Pancreas (tissue), 10 donors: Measurements from ENCODE around the gene RBPMS2. TPM values are rescaled to one million over a fixed set of nuclear protein-coding genes. Genes with fewer than 3 reads are reported as not detected.

Experiments
- ATAC-seq, 4 donors: fragments of 200-7000 bp; cut with Tn5 transposase; one replicate each; pipeline versions ENCODE4 v1.8.0 to v1.9.1; 2020; ENCODE audit warnings: mild to moderate bottlenecking in 4 of 4, moderate library complexity in 4 of 4
- DNase-seq, 6 donors: peaks; one replicate each; pipeline ENCODE4 v3.0.0-alpha.2; 2020
- FAIRE-seq: peaks from 2 replicates; lab custom pipeline; 2012; peaks lifted over from hg19 to GRCh38; lab: Jason Lieb, UNC
- H3K27ac ChIP-seq, 4 donors: fragments of 200-600 bp; sonication (generic); 1 replicate in 3 of 4; 2 replicates in 1 of 4; pipeline versions ENCODE4 v1.5.0 to v1.8.0; 2020
- H3K27me3 ChIP-seq, 4 donors: fragments of 200-600 bp; one replicate each; pipeline ENCODE4 v1.8.0; 2021
- H3K36me3 ChIP-seq, 3 donors: fragments of 200-600 bp; sonication (generic) in 1 of 3; one replicate each; pipeline versions ENCODE4 v1.5.0 to v1.8.0; 2020 to 2021
- H3K4me1 ChIP-seq, 3 donors: fragments of 200-600 bp; one replicate each; pipeline ENCODE4 v1.8.0; 2021
- H3K4me3 ChIP-seq, 4 donors: fragments of 200-600 bp; sonication (generic) in 2 of 4; one replicate each; pipeline versions ENCODE4 v1.5.0 to v1.8.0; 2020 to 2021
- H3K9me3 ChIP-seq, 4 donors: fragments of 200-600 bp; one replicate each; pipeline ENCODE4 v1.8.0; 2021
- WGBS, 2 donors: extraction: QIAGEN DNeasy Blood & Tissue Kit; methylation state at CpG; one replicate each; pipeline ENCODE4 v1.1.7; 2013; 5-methylcytosine and 5-hydroxymethylcytosine counted together
- intact Hi-C, 3 donors: fragments of 100-400 bp; cut with DNase I; formaldehyde crosslinking; loops; one replicate each; pipeline versions ENCODE4 v1.11.1 to v1.14.2; 2022
- polyA plus RNA-seq, 2 donors: library from polyadenylated mRNA; stranded (reverse); fragments of 200-250 nt; gene quantifications; one replicate each; pipeline ENCODE4 v1.2.3, GENCODE V29; 2013
- total RNA-seq, 6 donors: library from RNA; stranded (reverse); fragmentation: NEBNext Ultra II Directional in 4 of 6; extraction: Animal tissue kit (Norgen Biotek cat#: 25700) in 4 of 6; gene quantifications; one replicate each; pipeline versions ENCODE4 v1.2.1 to v1.2.4, GENCODE V29; 2021 to 2023
- TF ChIP-seq, protein P1 (sequence below), 4 donors: fragments of 200-600 bp; sonication (generic) in 3 of 4; IDR thresholded peaks; one replicate each; pipeline versions ENCODE4 v1.5.0 to v1.8.0; 2021; ENCODE audit warnings: antibody characterized with exemption in 4 of 4
- donor health status: healthy with polysubstance abuse.
- donor health status: DM: no; HTN: no; CAD: no; lungs with moderate emphysema.
- donor health status: DM: no; HTN: no; CAD: no.
- donor health status: control.
- donor health status: control.
- donor health status: Bipolar disorder and iron deficiency.
- donor health status: DM: yes; HTN: yes; CAD: no.
- donor health status: DM: no; HTN: no; CAD: no.
- donor health status: DM: no; HTN: no; CAD: no.
- donor health status: DM: yes; HTN: yes; CAD: no.

RBPMS2 gene
- total and polyA plus RNA-seq, 8 donors = 0.52 to 2.3 (median 1.3) TPM

DNA sequence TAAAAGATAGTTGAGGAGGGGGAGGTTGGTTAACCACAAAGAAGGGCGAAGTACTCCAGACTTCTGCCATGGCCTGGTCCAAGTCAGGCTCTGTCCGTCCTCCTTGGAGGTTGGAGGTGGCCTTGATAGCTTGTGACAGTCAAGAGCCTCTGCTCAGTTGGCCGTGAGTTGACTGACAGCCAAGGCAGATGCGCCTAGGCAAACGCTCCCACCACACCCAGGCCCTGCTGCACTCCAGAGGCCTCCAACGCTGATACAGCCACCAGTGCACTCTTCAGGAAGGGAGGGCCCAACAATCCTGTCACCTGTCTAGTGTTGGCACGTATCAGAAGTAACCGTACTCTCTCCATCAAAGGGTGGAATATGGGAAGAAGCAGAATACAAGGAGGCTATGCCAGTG, 9.3 kb downstream of the RBPMS2 start:
- no peaks in the 10 kb centered on the region for H3K27me3 ChIP-seq
- TF ChIP-seq, protein P1, sequence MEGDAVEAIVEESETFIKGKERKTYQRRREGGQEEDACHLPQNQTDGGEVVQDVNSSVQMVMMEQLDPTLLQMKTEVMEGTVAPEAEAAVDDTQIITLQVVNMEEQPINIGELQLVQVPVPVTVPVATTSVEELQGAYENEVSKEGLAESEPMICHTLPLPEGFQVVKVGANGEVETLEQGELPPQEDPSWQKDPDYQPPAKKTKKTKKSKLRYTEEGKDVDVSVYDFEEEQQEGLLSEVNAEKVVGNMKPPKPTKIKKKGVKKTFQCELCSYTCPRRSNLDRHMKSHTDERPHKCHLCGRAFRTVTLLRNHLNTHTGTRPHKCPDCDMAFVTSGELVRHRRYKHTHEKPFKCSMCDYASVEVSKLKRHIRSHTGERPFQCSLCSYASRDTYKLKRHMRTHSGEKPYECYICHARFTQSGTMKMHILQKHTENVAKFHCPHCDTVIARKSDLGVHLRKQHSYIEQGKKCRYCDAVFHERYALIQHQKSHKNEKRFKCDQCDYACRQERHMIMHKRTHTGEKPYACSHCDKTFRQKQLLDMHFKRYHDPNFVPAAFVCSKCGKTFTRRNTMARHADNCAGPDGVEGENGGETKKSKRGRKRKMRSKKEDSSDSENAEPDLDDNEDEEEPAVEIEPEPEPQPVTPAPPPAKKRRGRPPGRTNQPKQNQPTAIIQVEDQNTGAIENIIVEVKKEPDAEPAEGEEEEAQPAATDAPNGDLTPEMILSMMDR (IDR thresholded peaks at IDR 0.05) = no peak
- FAIRE-seq = no peak
- H3K36me3 ChIP-seq = no peaks in the 10 kb centered on the region
- no peak for ATAC-seq
- 82 to 87% methylated on average over 8 of the region's 8 CpGs for WGBS, 2 donors
- no peaks in the 10 kb centered on the region for H3K4me1 ChIP-seq
- H3K9me3 ChIP-seq = no peaks in the 10 kb centered on the region
- intact Hi-C loops = no loop called here
- no peak overlapping the region for H3K27ac ChIP-seq
- H3K4me3 ChIP-seq = no peak overlapping the region
- DNase-seq = no peak

DNA sequence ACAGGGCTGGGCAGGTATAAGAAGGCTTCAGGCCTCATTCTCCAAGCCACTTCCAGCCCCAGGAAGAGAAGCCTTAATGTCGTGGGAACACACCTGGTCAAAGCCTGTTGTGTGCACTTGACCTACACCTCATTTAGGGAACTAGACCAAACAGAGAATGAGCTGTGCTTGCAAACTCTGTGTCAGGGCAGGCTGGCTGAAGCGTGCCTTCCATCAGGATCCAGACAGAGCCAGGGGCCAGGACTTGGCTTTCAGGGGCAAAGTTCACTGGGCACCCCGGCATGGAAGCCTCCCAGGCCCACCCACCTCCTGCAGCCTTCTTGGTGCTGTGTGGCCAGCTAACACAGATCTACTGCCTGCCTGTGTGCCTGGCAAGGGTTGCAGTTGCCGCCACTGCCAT, 11.5 kb downstream of the RBPMS2 start:
- Histone ChIP-seq H3K36me3 (no peaks in the 10 kb centered on the region), H3K27me3 (no peaks in the 10 kb centered on the region), H3K4me3 (no peak overlapping the region), H3K27ac (no peak overlapping the region), H3K9me3 (no peaks in the 10 kb centered on the region), H3K4me1 (no peaks in the 10 kb centered on the region)
- intact Hi-C loops = no loop called here
- TF ChIP-seq, protein P1 (IDR thresholded peaks at IDR 0.05) = no peak
- DNase-seq (no peak), FAIRE-seq (no peak), ATAC-seq (no peak)
- 48 to 57% methylated on average over 4 of the region's 4 CpGs for WGBS, 2 donors

GRCh38 chr15:64763462-64763861, 11.9 kb downstream of the RBPMS2 start:
- Histone ChIP-seq H3K36me3 (no peaks in the 10 kb centered on the region), H3K9me3 (no peaks in the 10 kb centered on the region), H3K4me1 (no peaks in the 10 kb centered on the region), H3K27ac (no peak overlapping the region), H3K4me3 (no peak overlapping the region), H3K27me3 (no peaks in the 10 kb centered on the region)
- intact Hi-C loops = no loop called here
- FAIRE-seq = no peak
- no peak for ATAC-seq
- TF ChIP-seq, protein P1 (IDR thresholded peaks at IDR 0.05) = no peak
- no peak for DNase-seq

DNA sequence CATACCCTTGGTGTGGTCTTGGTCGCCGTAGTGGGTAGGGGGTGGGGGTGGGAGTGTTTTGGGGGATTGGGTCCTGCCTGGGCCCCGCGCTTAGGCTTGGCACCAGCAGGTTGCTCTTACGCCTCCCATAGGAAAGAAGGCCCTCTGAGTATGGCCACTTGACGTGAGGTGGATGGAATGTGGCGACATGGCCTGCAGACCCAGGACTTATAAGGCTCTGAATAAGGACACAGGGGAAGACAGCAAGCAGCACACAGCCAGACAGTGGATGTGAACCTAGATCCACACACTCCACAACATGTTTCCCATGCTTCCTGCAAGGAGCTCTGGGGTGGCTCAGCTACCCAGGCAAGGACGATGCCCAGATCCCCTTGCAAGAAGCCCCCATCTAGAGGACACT, 12.4 kb downstream of the RBPMS2 start:
- intact Hi-C loops = no loop called here
- Histone ChIP-seq H3K4me1 (no peaks in the 10 kb centered on the region), H3K27ac (no peak overlapping the region), H3K9me3 (no peaks in the 10 kb centered on the region), H3K36me3 (no peaks in the 10 kb centered on the region), H3K27me3 (no peaks in the 10 kb centered on the region), H3K4me3 (no peak overlapping the region)
- FAIRE-seq (no peak), ATAC-seq (no peak), DNase-seq (no peak)
- TF ChIP-seq, protein P1 (IDR thresholded peaks at IDR 0.05) = no peak
- 96 to 97% methylated on average over 8 of the region's 8 CpGs for WGBS, 2 donors

- Histone ChIP-seq H3K27me3 (no peaks in the 10 kb centered on the region), H3K4me1 (no peaks in the 10 kb centered on the region), H3K4me3 (no peak overlapping the region), H3K36me3 (no peaks in the 10 kb centered on the region), H3K27ac (no peak overlapping the region), H3K9me3 (no peaks in the 10 kb centered on the region)
- WGBS, 2 donors = 92 to 94% methylated on average over 8 of the region's 8 CpGs
- DNase-seq (no peak), FAIRE-seq (no peak), ATAC-seq (no peak)
- TF ChIP-seq, protein P1 (IDR thresholded peaks at IDR 0.05) = no peak
- intact Hi-C loops = no loop called here
Measured at GRCh38 chr15:64762546-64762945, 12.8 kb downstream of the RBPMS2 start.
